Brain microvascular endothelial cell (primary cell): Measurements from ENCODE around the gene STRADA.
A peak's percentile ranks its signal among the peaks of the same experiment; 100 is the strongest.

Experiments used
- DNase-seq: peaks from one replicate; pipeline ENCODE4 v3.0.0-alpha.2; 2020
- H3K27ac ChIP-seq: fragments of 250-450 bp; sonication (Bioruptor Pico); 2 replicates; pipeline ENCODE4 v1.5.1; 2020; ENCODE audit warnings: mild to moderate bottlenecking, moderate library complexity
- H3K27me3 ChIP-seq: fragments of 250-450 bp; sonication (Bioruptor Pico); replicated peaks from 2 replicates; pipeline ENCODE4 v1.5.1; 2020; ENCODE audit warnings: mild to moderate bottlenecking
- H3K36me3 ChIP-seq: fragments of 250-450 bp; sonication (Bioruptor Pico); replicated peaks from 2 replicates; pipeline ENCODE4 v1.5.1; 2020; ENCODE audit warnings: mild to moderate bottlenecking
- H3K4me3 ChIP-seq: 2 replicates; pipeline ENCODE4 v1.5.1; 2011; ENCODE audit warnings: low read depth, mild to moderate bottlenecking, control low read depth, low read length, moderate library complexity
- CTCF ChIP-seq: IDR thresholded peaks from 2 replicates; pipeline ENCODE4 v1.5.1; 2011; ENCODE audit warnings: low read depth, mild to moderate bottlenecking, moderate library complexity, low read length, control low read depth, inconsistent platforms; ENCODE audit errors: missing control alignments
- in situ Hi-C: cut with HindIII; loops from 2 replicates; pipeline ENCODE4 v1.10.0; 2017; ENCODE audit warnings: low sequenced_read_pairs, low pct_ligation_motif_present

The STRADA gene

GRCh38 chr17:63682981-63683380 lies 58.6 kb downstream of the STRADA start:
- H3K4me3 ChIP-seq, result no peak overlapping the region
- TF ChIP-seq CTCF, result no peak
- DNase-seq, result no peak
- peaks cover 9% of the 10 kb centered on the region for H3K36me3 ChIP-seq
- in situ Hi-C loops, result no loop called here
- H3K27me3 ChIP-seq, result no peaks in the 10 kb centered on the region
- no peak overlapping the region for H3K27ac ChIP-seq

- peaks cover 9% of the 10 kb centered on the region for H3K36me3 ChIP-seq
- DNase-seq, result no peak
- H3K4me3 ChIP-seq, result no peak overlapping the region
- no peaks in the 10 kb centered on the region for H3K27me3 ChIP-seq
- no peak overlapping the region for H3K27ac ChIP-seq
- in situ Hi-C loops, result no loop called here
- no peak for TF ChIP-seq CTCF
Measured at GRCh38 chr17:63682441-63682840, 59.2 kb downstream of the STRADA start.

GRCh38 chr17:63681530-63681929 lies 60.1 kb downstream of the STRADA start:
- no peak for DNase-seq
- peaks cover 9% of the 10 kb centered on the region for H3K36me3 ChIP-seq
- no peak for TF ChIP-seq CTCF
- H3K4me3 ChIP-seq, result no peak overlapping the region
- no peaks in the 10 kb centered on the region for H3K27me3 ChIP-seq
- H3K27ac ChIP-seq, result no peak overlapping the region
- in situ Hi-C loops, result no loop called here

GRCh38 chr17:63680700-63681099 lies 60.9 kb downstream of the STRADA start:
- TF ChIP-seq CTCF, result no peak
- in situ Hi-C loops, result no loop called here
- Histone ChIP-seq H3K27me3 (no peaks in the 10 kb centered on the region), H3K27ac (no peak overlapping the region), H3K36me3 (peaks cover 9% of the 10 kb centered on the region), H3K4me3 (no peak overlapping the region)
- no peak for DNase-seq

GRCh38 chr17:63679214-63679613 lies 62.4 kb downstream of the STRADA start:
- peak; percentile 34 for TF ChIP-seq CTCF
- no peak for DNase-seq
- Histone ChIP-seq H3K36me3 (peaks cover 9% of the 10 kb centered on the region), H3K27ac (no peak overlapping the region), H3K4me3 (no peak overlapping the region), H3K27me3 (no peaks in the 10 kb centered on the region)
- in situ Hi-C loops, result no loop called here

GRCh38 chr17:63676584-63676983 lies 65.0 kb downstream of the STRADA start:
- H3K27ac ChIP-seq, result no peak overlapping the region
- H3K4me3 ChIP-seq, result no peak overlapping the region
- in situ Hi-C loops, result no loop called here
- H3K27me3 ChIP-seq, result no peaks in the 10 kb centered on the region
- no peak for TF ChIP-seq CTCF
- DNase-seq, result no peak
- peaks cover under 1% of the 10 kb centered on the region for H3K36me3 ChIP-seq
